ENCODE results near the gene CBX3. TPM values are rescaled to one million over a fixed set of nuclear protein-coding genes. Genes with fewer than 3 reads are reported as not detected.

Gene CBX3
- total RNA-seq, 4 donors from 2014 or later: 61.1 to 92.1 (median 83.3) TPM

DNA sequence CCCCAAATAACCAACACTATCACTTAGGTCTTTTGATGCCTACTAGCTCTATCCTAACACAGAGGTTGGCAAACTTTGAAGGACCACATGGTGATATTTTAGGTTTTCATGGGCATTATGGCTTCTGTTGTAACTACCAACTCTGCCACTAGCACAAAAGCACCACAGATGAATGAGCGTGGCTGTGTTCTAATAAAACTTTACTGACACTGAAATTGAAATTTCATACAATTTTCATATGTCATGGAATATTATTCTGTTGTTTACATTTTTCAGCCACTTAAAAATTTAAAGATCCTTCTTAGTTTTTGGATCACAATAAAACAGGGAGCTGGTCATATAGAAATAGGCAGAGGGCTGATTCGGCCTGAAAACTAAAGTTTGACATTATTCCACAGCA is 26.4 kb downstream of the CBX3 start:
- no peak overlapping the region for H3K4me3 ChIP-seq
- TF ChIP-seq EP300 (IDR thresholded peaks at IDR 0.05) (no peak), POLR2A (IDR thresholded peaks at IDR 0.05) (no peak), POLR2AphosphoS5 (IDR thresholded peaks at IDR 0.05) (no peak)
- TF ChIP-seq, protein P1, sequence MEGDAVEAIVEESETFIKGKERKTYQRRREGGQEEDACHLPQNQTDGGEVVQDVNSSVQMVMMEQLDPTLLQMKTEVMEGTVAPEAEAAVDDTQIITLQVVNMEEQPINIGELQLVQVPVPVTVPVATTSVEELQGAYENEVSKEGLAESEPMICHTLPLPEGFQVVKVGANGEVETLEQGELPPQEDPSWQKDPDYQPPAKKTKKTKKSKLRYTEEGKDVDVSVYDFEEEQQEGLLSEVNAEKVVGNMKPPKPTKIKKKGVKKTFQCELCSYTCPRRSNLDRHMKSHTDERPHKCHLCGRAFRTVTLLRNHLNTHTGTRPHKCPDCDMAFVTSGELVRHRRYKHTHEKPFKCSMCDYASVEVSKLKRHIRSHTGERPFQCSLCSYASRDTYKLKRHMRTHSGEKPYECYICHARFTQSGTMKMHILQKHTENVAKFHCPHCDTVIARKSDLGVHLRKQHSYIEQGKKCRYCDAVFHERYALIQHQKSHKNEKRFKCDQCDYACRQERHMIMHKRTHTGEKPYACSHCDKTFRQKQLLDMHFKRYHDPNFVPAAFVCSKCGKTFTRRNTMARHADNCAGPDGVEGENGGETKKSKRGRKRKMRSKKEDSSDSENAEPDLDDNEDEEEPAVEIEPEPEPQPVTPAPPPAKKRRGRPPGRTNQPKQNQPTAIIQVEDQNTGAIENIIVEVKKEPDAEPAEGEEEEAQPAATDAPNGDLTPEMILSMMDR (IDR thresholded peaks at IDR 0.05): no peak
- H3K36me3 ChIP-seq: no peaks in the 10 kb centered on the region
- no peaks in the 10 kb centered on the region for H3K9me3 ChIP-seq
- peaks cover 13% of the 10 kb centered on the region for H3K27me3 ChIP-seq
- 52 to 100% methylated on average over 1 to 2 of the region's 2 CpGs for WGBS, 2 donors (ENCODE audit: low coverage in 1 of 2)
- no peak for ATAC-seq
- H3K4me1 ChIP-seq: no peaks in the 10 kb centered on the region
- H3K27ac ChIP-seq: no peak overlapping the region

DNA sequence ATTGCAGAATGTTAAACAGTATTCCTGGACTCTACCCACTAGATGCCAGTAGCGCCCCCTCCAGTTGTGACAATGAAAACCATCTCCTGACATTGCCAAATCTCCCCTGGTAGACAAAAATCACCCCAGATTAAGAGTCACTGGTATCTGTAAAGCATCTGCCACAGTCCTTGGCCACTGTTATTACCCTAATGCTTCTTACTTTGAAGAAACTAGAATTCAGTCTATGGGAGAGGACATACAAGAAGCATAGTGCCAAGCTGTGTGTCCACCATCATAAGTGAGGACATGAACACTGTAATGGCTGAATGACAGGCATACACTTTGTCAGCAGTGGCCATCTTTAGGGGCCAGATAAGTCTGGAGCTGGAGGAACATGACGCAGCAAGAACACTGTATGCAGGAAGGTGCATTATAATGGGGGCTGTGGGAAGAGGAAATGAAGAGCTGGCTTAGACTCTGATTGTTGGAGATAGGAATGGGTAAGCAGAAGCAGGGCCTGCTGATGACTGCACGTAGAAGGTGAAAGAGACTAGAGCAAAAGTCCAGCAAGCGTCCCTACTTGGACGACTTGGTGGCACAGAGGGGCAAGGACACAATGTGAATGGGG is 32.5 kb downstream of the CBX3 start:
- TF ChIP-seq POLR2A (IDR thresholded peaks at IDR 0.05): no peak
- TF ChIP-seq EP300 (IDR thresholded peaks at IDR 0.05): no peak
- TF ChIP-seq, protein P1 (IDR thresholded peaks at IDR 0.05): no peak
- TF ChIP-seq POLR2AphosphoS5 (IDR thresholded peaks at IDR 0.05): no peak
- Histone ChIP-seq H3K27me3 (peaks cover 4% of the 10 kb centered on the region), H3K36me3 (no peaks in the 10 kb centered on the region), H3K9me3 (no peaks in the 10 kb centered on the region), H3K27ac (no peak overlapping the region), H3K4me3 (no peak overlapping the region), H3K4me1 (no peaks in the 10 kb centered on the region)
- WGBS, 2 donors (ENCODE audit: low coverage in 1 of 2): 71 to 93% methylated on average over 5 of the region's 5 CpGs
- ATAC-seq: no peak

DNA sequence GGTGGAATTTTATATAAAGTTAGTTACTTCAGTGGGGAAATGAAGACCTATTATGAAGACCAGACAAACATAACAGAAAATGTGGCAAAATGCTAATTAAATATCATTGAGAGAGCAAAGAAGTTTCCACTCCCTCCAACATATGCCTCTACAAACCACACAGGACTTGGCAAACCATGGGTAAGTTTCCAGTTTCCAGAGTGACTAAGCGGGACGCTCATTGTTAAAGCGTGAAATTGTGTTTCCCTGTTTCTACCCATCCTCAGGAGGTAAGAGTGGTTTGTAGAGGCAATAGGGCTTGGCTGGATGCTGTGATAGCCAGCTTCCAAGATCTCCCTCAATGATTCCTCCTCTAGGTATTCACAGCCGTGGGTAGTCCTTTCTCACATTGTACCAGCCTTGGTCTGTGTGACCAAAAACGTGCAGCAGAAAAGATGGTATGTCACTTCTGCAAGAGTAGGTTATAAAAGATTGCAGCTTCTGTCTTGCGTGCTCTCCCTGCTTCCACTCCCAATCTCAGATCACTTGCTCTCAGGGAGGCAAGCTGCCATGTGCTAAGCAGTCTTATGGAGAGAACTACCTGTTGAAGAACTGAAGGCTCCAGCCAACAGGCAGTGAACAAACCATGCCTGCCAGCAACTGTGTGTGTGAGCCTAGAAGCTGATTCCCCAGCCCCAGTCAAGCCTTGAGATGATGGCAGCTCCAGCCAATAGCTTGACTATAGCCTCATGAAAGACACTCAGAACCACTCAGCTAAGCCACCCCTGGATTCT is 35.7 kb downstream of the CBX3 start:
- no peaks in the 10 kb centered on the region for H3K9me3 ChIP-seq
- ATAC-seq: no peak
- no peak overlapping the region for H3K27ac ChIP-seq
- 80 to 100% methylated on average over 3 to 6 of the region's 6 CpGs for WGBS, 2 donors (ENCODE audit: low coverage in 1 of 2)
- H3K4me1 ChIP-seq: no peaks in the 10 kb centered on the region
- peaks cover 16% of the 10 kb centered on the region for H3K27me3 ChIP-seq
- H3K4me3 ChIP-seq: no peak overlapping the region
- TF ChIP-seq POLR2A (IDR thresholded peaks at IDR 0.05) (no peak), EP300 (IDR thresholded peaks at IDR 0.05) (no peak)
- TF ChIP-seq, protein P1 (IDR thresholded peaks at IDR 0.05): no peak
- no peaks in the 10 kb centered on the region for H3K36me3 ChIP-seq

DNA sequence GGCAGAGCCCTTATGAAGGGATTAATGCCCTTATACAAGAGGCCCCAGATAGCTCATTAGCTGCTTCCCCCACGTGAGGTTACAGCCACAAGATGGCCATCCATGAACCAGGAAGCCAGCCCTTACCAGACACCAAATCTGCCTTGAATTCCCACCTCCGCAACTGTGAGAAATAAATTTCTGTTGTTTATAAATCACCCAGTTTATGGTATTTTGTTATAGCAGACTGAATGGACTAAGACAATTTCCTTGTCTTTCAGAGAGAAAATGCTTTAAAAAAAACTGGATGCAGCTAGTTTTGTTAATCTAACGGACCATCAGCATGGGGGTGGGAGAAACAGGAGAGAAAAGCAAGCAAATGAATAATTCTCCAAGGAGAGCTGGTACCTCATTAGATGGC is 36.5 kb downstream of the CBX3 start:
- no peaks in the 10 kb centered on the region for H3K9me3 ChIP-seq
- no peak overlapping the region for H3K27ac ChIP-seq
- ATAC-seq: no peak
- WGBS, 2 donors (ENCODE audit: low coverage in 1 of 2): 50 to 53% methylated on average over 3 of the region's 3 CpGs
- H3K36me3 ChIP-seq: no peaks in the 10 kb centered on the region
- H3K4me1 ChIP-seq: no peaks in the 10 kb centered on the region
- H3K27me3 ChIP-seq: peaks cover 16% of the 10 kb centered on the region
- TF ChIP-seq, protein P1 (IDR thresholded peaks at IDR 0.05): no peak
- TF ChIP-seq POLR2AphosphoS5 (IDR thresholded peaks at IDR 0.05) (no peak), EP300 (IDR thresholded peaks at IDR 0.05) (no peak), POLR2A (IDR thresholded peaks at IDR 0.05) (no peak)
- no peak overlapping the region for H3K4me3 ChIP-seq

DNA sequence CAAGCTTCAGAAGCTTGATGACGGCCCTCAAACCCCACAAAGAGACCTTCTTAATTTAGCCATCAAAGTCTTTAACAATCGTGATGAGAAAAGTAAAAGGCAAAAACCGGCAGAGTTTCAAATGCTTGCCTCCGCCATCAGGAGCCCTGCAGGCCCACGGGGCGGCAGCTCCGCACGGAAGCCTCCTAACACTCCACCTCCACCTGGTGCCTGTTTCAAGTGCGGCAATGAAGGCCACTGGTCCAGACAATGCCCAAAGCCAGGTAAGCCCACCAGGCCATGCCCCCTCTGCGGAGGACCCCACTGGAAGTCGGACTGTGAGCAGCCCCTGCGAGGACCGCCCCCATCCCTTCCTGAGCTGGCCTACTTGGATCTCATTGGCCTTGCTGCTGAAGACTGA is 43.6 kb downstream of the CBX3 start:
- TF ChIP-seq POLR2AphosphoS5 (IDR thresholded peaks at IDR 0.05): no peak
- TF ChIP-seq POLR2A (IDR thresholded peaks at IDR 0.05): no peak
- no peak for TF ChIP-seq EP300 (IDR thresholded peaks at IDR 0.05)
- TF ChIP-seq, protein P1 (IDR thresholded peaks at IDR 0.05): no peak
- Histone ChIP-seq H3K36me3 (no peaks in the 10 kb centered on the region), H3K4me1 (no peaks in the 10 kb centered on the region), H3K27me3 (peaks cover 32% of the 10 kb centered on the region), H3K27ac (no peak overlapping the region), H3K4me3 (no peak overlapping the region), H3K9me3 (no peaks in the 10 kb centered on the region)
- no peak for ATAC-seq
- 87 to 89% methylated on average over 3 to 9 of the region's 13 CpGs for WGBS, 2 donors (ENCODE audit: low coverage in 1 of 2)
